Measurements from ENCODE around the gene ACSS2. TPM values are rescaled to one million over a fixed set of nuclear protein-coding genes. Genes with fewer than 3 reads are reported as not detected.

The ACSS2 gene
- total and polyA plus RNA-seq, 2 donors (not counting 1 experiment from before 2014, with no cell fraction given), result 59.4 to 129 TPM

- no peak overlapping the region for H3K9ac ChIP-seq (ENCODE audit: insufficient read depth, low read length)
- no peak overlapping the region for H3K4me3 ChIP-seq (replicated peaks in 1 of 4; ENCODE audit: control extremely low read depth in 1 of 4, insufficient read depth in 1 of 4, low read depth in 3 of 4, low read length in 4 of 4)
- no peaks in the 10 kb centered on the region for H3K27me3 ChIP-seq (ENCODE audit: control insufficient read depth, insufficient read depth, low read length)
- H3K4me1 ChIP-seq (ENCODE audit: control insufficient read depth, extremely low read depth, insufficient read depth, low read length), result peaks cover 5% of the 10 kb centered on the region
- peaks cover 7% of the 10 kb centered on the region for H3K79me2 ChIP-seq (ENCODE audit: control insufficient read depth, insufficient read depth, low read length)
- no peak overlapping the region for H3K27ac ChIP-seq (ENCODE audit: insufficient read depth, low read length)
- H3K4me2 ChIP-seq (ENCODE audit: extremely low read depth, insufficient read depth, low read length), result no peak overlapping the region
- no peaks in the 10 kb centered on the region for H3K9me3 ChIP-seq (ENCODE audit: control insufficient read depth, insufficient read depth, low read depth, low read length)
- peak in 1 of 2 donors; percentile 80 for DNase-seq (ENCODE audit: low read depth in 2 of 2)
- H4K20me1 ChIP-seq (ENCODE audit: control insufficient read depth, extremely low read depth, insufficient read depth, low read length), result no peaks in the 10 kb centered on the region
- no peak for TF ChIP-seq EZH2 (IDR thresholded peaks at IDR 0.05; ENCODE audit: low read length, missing control alignments)
- TF ChIP-seq, protein P1, sequence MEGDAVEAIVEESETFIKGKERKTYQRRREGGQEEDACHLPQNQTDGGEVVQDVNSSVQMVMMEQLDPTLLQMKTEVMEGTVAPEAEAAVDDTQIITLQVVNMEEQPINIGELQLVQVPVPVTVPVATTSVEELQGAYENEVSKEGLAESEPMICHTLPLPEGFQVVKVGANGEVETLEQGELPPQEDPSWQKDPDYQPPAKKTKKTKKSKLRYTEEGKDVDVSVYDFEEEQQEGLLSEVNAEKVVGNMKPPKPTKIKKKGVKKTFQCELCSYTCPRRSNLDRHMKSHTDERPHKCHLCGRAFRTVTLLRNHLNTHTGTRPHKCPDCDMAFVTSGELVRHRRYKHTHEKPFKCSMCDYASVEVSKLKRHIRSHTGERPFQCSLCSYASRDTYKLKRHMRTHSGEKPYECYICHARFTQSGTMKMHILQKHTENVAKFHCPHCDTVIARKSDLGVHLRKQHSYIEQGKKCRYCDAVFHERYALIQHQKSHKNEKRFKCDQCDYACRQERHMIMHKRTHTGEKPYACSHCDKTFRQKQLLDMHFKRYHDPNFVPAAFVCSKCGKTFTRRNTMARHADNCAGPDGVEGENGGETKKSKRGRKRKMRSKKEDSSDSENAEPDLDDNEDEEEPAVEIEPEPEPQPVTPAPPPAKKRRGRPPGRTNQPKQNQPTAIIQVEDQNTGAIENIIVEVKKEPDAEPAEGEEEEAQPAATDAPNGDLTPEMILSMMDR (conservative IDR thresholded peaks at IDR 0.05 in 1 of 2, IDR thresholded peaks at IDR 0.05 in 1 of 2; ENCODE audit: low read depth in 1 of 2, low read length in 2 of 2), result no peak
- no peak overlapping the region for H2AFZ ChIP-seq (ENCODE audit: low read length)
- no peaks in the 10 kb centered on the region for H3K36me3 ChIP-seq (ENCODE audit: control insufficient read depth, insufficient read depth, low read length)
Observed at GRCh38 chr20:34952671-34953070, 76.3 kb downstream of the ACSS2 start.

DNA sequence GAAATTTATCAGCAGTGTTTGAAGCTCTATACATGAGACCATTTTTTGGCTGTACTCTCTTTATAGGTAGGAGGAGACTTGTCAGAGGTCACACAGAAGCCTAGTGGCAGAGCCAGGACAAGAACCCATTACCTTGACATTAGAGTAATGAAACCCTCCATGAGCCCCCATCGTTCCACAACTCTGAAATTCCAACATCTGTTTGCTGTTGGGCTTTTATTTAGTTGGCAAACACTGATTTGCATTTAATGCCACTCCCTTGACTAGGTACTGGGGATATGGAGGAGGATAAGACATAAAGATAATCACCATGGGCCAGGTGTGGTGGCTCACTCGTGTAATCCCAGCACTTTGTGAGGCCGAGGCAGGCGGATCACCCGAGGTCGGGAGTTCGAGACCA lies 77.5 kb downstream of the ACSS2 start:
- no peak overlapping the region for H3K27ac ChIP-seq (ENCODE audit: insufficient read depth, low read length)
- no peaks in the 10 kb centered on the region for H3K27me3 ChIP-seq (ENCODE audit: control insufficient read depth, insufficient read depth, low read length)
- H3K4me1 ChIP-seq (ENCODE audit: control insufficient read depth, extremely low read depth, insufficient read depth, low read length), result peaks cover 4% of the 10 kb centered on the region
- no peak for DNase-seq (ENCODE audit: low read depth in 2 of 2)
- H3K4me3 ChIP-seq (replicated peaks in 1 of 4; ENCODE audit: control extremely low read depth in 1 of 4, insufficient read depth in 1 of 4, low read depth in 3 of 4, low read length in 4 of 4), result no peak overlapping the region
- H4K20me1 ChIP-seq (ENCODE audit: control insufficient read depth, extremely low read depth, insufficient read depth, low read length), result no peaks in the 10 kb centered on the region
- H3K79me2 ChIP-seq (ENCODE audit: control insufficient read depth, insufficient read depth, low read length), result peaks cover 7% of the 10 kb centered on the region
- no peak overlapping the region for H2AFZ ChIP-seq (ENCODE audit: low read length)
- H3K36me3 ChIP-seq (ENCODE audit: control insufficient read depth, insufficient read depth, low read length), result no peaks in the 10 kb centered on the region
- H3K9ac ChIP-seq (ENCODE audit: insufficient read depth, low read length), result no peak overlapping the region
- no peaks in the 10 kb centered on the region for H3K9me3 ChIP-seq (ENCODE audit: control insufficient read depth, insufficient read depth, low read depth, low read length)
- H3K4me2 ChIP-seq (ENCODE audit: extremely low read depth, insufficient read depth, low read length), result no peak overlapping the region
- no peak for TF ChIP-seq EZH2 (IDR thresholded peaks at IDR 0.05; ENCODE audit: low read length, missing control alignments)
- TF ChIP-seq, protein P1 (conservative IDR thresholded peaks at IDR 0.05 in 1 of 2, IDR thresholded peaks at IDR 0.05 in 1 of 2; ENCODE audit: low read depth in 1 of 2, low read length in 2 of 2), result no peak

DNA sequence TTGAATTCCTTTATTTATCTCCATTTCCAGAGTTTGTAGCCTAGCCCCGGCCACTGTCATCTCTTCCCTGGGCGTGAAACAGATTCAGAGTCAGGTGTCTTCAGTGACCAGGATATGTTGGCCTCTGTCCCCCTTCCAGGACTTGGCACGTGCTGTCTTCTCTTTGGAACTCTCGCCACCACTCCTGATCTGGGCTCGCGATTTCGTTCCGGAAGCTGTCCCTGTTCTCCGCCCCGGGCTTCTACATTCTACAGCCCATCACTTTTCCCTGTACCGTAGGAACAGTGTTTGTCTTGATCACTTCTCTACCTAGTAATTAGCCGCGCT lies 78.5 kb downstream of the ACSS2 start:
- Histone ChIP-seq H3K4me1 (ENCODE audit: control insufficient read depth, extremely low read depth, insufficient read depth, low read length) (peaks cover 4% of the 10 kb centered on the region), H3K9ac (ENCODE audit: insufficient read depth, low read length) (peak overlapping the region; percentile 86), H3K4me3 (replicated peaks in 1 of 4; ENCODE audit: control extremely low read depth in 1 of 4, insufficient read depth in 1 of 4, low read depth in 3 of 4, low read length in 4 of 4) (peak overlapping the region; percentile 76 to 92 (median 84)), H3K9me3 (ENCODE audit: control insufficient read depth, insufficient read depth, low read depth, low read length) (no peaks in the 10 kb centered on the region), H3K27ac (ENCODE audit: insufficient read depth, low read length) (peak overlapping the region; percentile 90), H3K27me3 (ENCODE audit: control insufficient read depth, insufficient read depth, low read length) (no peaks in the 10 kb centered on the region), H4K20me1 (ENCODE audit: control insufficient read depth, extremely low read depth, insufficient read depth, low read length) (no peaks in the 10 kb centered on the region), H3K36me3 (ENCODE audit: control insufficient read depth, insufficient read depth, low read length) (no peaks in the 10 kb centered on the region), H3K4me2 (ENCODE audit: extremely low read depth, insufficient read depth, low read length) (peak overlapping the region; percentile 99), H3K79me2 (ENCODE audit: control insufficient read depth, insufficient read depth, low read length) (peaks cover 7% of the 10 kb centered on the region), H2AFZ (ENCODE audit: low read length) (peak overlapping the region; percentile 79)
- peak; percentile 44 to 51 for DNase-seq (ENCODE audit: low read depth in 2 of 2)
- no peak for TF ChIP-seq EZH2 (IDR thresholded peaks at IDR 0.05; ENCODE audit: low read length, missing control alignments)
- TF ChIP-seq, protein P1 (conservative IDR thresholded peaks at IDR 0.05 in 1 of 2, IDR thresholded peaks at IDR 0.05 in 1 of 2; ENCODE audit: low read depth in 1 of 2, low read length in 2 of 2), result no peak

All from fibroblast of lung (primary cell).